Measurements from ENCODE around the gene OSM.
A peak's percentile ranks its signal among the peaks of the same experiment; 100 is the strongest.
"Not testable (repeated sequence)": the region's sequence is repeated elsewhere in the genome, so short reads cannot be mapped to it uniquely, and the experiment has no call there.

Gene OSM

GRCh38 chr22:30235687-30236170 is 30.9 kb downstream of the OSM start:
- no peak for TF ChIP-seq CTCF (IDR thresholded peaks at IDR 0.05; ENCODE audit: unreplicated experiment in 3 of 3)
- peaks cover 15% of the 10 kb centered on the region for H3K27me3 Mint-ChIP-seq (ENCODE audit: low read depth)
- H3K4me3 Mint-ChIP-seq, result peak overlapping the region in 1 of 3 experiments; percentile 49
- no peaks in the 10 kb centered on the region for H3K9me3 Mint-ChIP-seq
- H3K36me3 Mint-ChIP-seq (ENCODE audit: low read depth), result no peaks in the 10 kb centered on the region
- peak overlapping the region; percentile 58 to 92 (median 86) for H3K27ac Mint-ChIP-seq
- peaks cover 75% of the 10 kb centered on the region for H3K4me1 Mint-ChIP-seq

DNA sequence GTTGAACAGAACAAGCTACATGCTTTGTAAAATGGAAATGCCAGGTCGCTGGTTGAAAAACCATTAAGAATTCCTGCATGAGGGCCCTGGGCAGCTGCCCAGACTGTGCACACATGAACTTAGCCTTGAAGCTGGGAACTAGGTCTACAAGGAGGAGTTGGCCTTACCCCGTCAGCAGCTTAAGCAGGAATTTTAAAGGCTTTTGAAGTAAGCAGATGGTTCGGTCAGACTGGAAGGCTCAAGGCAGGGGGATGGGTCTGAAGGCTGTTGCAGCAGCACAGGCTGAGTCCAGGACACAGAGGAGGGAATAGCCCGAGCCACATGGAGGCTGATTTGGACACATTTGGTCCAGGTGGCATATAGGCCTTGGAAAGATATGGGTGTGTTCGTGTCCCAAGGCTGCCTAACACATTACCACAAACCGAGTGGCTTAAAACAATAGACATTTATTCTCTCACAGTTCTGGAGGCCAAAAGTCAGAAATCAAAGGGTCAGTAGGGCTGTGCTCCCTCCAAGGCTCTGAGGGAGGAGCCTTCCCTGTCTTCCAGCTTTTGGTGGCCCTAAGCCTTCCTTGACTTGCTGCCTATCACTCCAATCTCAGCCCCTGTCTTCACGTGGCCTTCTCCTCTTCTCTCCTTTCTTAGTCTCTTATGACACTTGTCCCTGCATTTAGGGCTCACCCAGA is 31.7 kb downstream of the OSM start:
- Mint-ChIP-seq H3K9me3 (no peaks in the 10 kb centered on the region), H3K4me1 (peaks cover 70% of the 10 kb centered on the region), H3K27me3 (ENCODE audit: low read depth) (peaks cover 16% of the 10 kb centered on the region), H3K27ac (peak overlapping the region; percentile 58 to 92 (median 86)), H3K36me3 (ENCODE audit: low read depth) (no peaks in the 10 kb centered on the region), H3K4me3 (peak overlapping the region in 1 of 3 experiments; percentile 6)
- no peak for TF ChIP-seq CTCF (IDR thresholded peaks at IDR 0.05; ENCODE audit: unreplicated experiment in 3 of 3)

GRCh38 chr22:30234325-30234724 is 32.3 kb downstream of the OSM start:
- not testable (repeated sequence) for H3K4me3 Mint-ChIP-seq; H3K36me3 Mint-ChIP-seq (ENCODE audit: low read depth); H3K9me3 Mint-ChIP-seq
- H3K27ac Mint-ChIP-seq, result peak overlapping the region; percentile 58 to 92 (median 86)
- peaks cover 16% of the 10 kb centered on the region for H3K27me3 Mint-ChIP-seq (ENCODE audit: low read depth)
- H3K4me1 Mint-ChIP-seq, result peaks cover 67% of the 10 kb centered on the region

DNA sequence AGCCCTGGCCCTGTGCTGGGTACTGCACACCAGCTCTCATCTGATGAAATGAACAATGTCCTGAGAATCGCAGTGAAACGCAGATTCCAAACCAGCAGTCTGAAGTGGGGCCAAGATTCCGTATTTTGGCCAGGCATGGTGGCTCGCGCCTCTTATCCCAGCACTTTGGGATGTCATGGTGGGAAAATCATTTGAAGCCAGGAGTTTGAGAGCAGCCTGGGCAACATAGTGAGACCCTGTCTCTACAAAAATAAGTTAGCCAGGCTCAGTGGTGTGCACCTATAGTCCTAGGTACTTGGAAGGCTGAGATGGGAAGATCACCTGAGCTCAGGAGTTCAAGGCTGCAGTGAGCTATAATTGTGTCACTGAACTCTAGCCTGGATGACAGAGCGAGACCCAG is 33.1 kb downstream of the OSM start:
- Mint-ChIP-seq H3K9me3 (no peaks in the 10 kb centered on the region), H3K27me3 (ENCODE audit: low read depth) (peaks cover 18% of the 10 kb centered on the region), H3K36me3 (ENCODE audit: low read depth) (no peaks in the 10 kb centered on the region), H3K4me3 (no peak overlapping the region), H3K4me1 (peaks cover 62% of the 10 kb centered on the region), H3K27ac (peak overlapping the region in 2 of 3 experiments; percentile 73 to 84)
- no peak for TF ChIP-seq CTCF (IDR thresholded peaks at IDR 0.05; ENCODE audit: unreplicated experiment in 3 of 3)

- Mint-ChIP-seq H3K9me3 (no peaks in the 10 kb centered on the region), H3K27me3 (ENCODE audit: low read depth) (peaks cover 18% of the 10 kb centered on the region), H3K27ac (peak overlapping the region in 1 of 3 experiments; percentile 73), H3K36me3 (ENCODE audit: low read depth) (no peaks in the 10 kb centered on the region), H3K4me3 (no peak overlapping the region), H3K4me1 (peaks cover 55% of the 10 kb centered on the region)
- no peak for TF ChIP-seq CTCF (IDR thresholded peaks at IDR 0.05; ENCODE audit: unreplicated experiment in 3 of 3)
Measured at GRCh38 chr22:30232716-30233218, 33.9 kb downstream of the OSM start.

DNA sequence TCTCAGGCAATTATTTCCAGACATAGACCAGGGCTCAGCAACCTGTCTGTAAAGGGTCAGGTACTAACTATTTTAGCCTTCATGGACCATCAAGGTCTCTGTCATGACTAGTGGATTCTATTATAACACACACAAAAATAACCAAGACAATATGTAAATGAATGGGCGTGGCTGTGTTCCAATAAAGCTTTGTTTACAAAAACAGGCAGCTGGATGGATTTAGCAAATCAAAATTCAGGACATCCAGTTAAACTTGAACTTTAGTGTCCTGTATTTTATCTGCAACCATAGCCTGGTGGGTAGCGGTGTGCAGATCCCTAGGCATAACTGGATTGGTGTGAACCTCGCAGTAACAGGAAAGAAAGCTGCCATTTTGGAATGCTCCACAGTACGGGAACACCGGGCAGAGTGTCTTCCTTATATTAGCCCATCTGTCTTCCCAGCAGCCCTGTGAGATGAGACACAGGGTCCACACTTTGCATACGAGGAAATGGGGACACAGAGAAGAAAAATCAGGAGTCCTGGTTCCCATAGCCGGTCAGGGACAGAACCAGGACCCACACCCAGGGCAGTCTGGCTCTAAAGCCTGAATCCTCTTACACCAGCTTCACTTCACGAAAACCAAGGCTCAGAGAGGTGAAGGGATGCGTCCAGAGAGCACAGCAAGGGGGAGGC is 35.7 kb downstream of the OSM start:
- Mint-ChIP-seq H3K4me1 (peaks cover 43% of the 10 kb centered on the region), H3K27me3 (ENCODE audit: low read depth) (peaks cover 27% of the 10 kb centered on the region), H3K36me3 (ENCODE audit: low read depth) (no peaks in the 10 kb centered on the region), H3K9me3 (no peaks in the 10 kb centered on the region), H3K4me3 (no peak overlapping the region), H3K27ac (peak overlapping the region in 2 of 3 experiments; percentile 20 to 59)
- no peak for TF ChIP-seq CTCF (IDR thresholded peaks at IDR 0.05; ENCODE audit: unreplicated experiment in 3 of 3)
